NCI-H510A treated with DMSO at 0.1 percent for 48 hours (cell line): ENCODE data around the gene CHIC1.
"Not testable (repeated sequence)": the region's sequence is repeated elsewhere in the genome, so short reads cannot be mapped to it uniquely, and the experiment has no call there.

Experiments used
- DNase-seq: peaks from one replicate; lab custom pipeline; 2025; lab: John Stamatoyannopoulos, UW

The CHIC1 gene

GRCh38 chrX:73562984-73563737 is at the start of gene CHIC1:
Gene CHIC1, plus strand, starts transcription at chrX:73563197. Its CDS starts 88 bp downstream, at chrX:73563285.
- DNase-seq, result peak; percentile 76

- DNase-seq, result not testable (repeated sequence)
Measured at GRCh38 chrX:73522823-73523222, 40.2 kb upstream of the CHIC1 start.

GRCh38 chrX:73524906-73525305 is 38.1 kb upstream of the CHIC1 start:
- no peak for DNase-seq

GRCh38 chrX:73525928-73526690 is 36.9 kb upstream of the CHIC1 start:
- no peak for DNase-seq

DNA sequence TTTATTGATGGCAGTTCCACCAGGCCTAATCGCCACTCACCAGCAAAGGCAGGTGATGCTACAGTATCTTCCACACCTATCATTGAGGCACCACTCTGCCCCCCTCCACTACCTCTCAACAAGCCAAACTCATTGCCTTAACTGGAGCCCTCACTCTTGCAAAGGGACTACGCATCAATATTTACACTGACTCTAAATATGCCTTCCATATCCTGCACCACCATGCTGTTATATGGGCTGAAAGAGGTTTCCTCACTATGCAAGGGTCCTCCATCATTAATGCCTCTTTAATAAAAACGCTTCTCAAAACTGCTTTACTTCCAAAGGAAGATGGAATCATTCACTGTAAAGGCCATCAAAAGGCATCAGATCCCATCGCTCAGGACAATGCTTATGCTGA is 31.3 kb upstream of the CHIC1 start:
- DNase-seq, result not testable (repeated sequence)

- DNase-seq, result no peak
Measured at GRCh38 chrX:73556159-73556558, 6.8 kb upstream of the CHIC1 start.

DNA sequence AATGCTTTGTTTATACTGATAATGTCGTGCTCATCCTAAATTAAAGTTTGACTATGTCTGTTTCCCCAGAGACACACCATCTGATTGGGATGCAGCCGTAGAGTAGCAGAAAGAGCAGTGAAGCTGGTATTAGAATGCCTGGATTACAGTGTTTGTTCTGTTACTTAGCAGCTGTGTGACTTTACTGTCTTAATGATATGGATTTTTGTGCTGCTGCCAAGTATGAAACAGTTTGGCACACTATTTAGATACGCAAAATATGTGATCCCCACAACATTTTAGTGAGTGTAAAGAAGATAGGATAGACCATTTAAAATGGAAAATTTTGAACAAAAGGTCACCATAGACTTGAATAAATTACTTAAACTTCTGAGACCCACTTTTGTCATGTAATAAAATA is 1.2 kb upstream of the CHIC1 start:
- DNase-seq, result no peak

GRCh38 chrX:73562458-73562857 is 539 bp upstream of the CHIC1 start:
- DNase-seq, result no peak

DNA sequence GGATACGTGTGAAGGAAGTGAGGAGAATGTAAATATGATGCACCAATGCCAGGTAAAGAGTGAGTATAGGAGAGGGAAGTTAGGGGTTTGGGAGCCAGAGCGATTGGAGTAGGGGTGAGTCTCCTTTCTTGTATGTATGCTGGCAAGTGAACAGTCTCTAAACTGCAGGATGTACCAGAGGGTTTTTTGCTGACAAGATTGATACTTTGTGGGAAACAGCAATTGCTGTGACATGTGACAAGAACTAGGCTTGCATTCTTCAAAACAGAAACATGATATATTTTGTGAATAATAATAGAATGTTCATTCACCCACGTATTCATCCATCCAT is 706 bp downstream of the CHIC1 start:
- DNase-seq, result peak; percentile 35

DNA sequence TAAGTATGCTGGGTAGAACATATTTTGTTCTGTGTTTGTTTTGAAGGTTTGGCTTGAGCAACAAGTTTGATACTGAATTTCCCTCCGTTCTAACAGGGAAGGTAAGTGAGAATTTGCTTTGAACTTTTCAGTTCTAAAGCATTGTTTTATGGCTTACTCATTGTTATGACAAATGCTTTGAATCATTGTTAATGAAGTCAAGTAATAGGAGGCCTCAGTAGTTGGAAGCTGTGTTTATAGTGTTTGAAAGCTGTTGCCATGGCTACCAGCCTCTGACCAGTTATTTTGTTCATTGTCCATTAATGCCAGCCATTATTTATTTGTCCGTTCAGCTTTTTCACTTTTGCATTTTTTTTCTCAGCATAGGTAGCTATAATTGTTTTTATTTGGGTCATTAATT is 14.4 kb downstream of the CHIC1 start:
- DNase-seq, result no peak

DNA sequence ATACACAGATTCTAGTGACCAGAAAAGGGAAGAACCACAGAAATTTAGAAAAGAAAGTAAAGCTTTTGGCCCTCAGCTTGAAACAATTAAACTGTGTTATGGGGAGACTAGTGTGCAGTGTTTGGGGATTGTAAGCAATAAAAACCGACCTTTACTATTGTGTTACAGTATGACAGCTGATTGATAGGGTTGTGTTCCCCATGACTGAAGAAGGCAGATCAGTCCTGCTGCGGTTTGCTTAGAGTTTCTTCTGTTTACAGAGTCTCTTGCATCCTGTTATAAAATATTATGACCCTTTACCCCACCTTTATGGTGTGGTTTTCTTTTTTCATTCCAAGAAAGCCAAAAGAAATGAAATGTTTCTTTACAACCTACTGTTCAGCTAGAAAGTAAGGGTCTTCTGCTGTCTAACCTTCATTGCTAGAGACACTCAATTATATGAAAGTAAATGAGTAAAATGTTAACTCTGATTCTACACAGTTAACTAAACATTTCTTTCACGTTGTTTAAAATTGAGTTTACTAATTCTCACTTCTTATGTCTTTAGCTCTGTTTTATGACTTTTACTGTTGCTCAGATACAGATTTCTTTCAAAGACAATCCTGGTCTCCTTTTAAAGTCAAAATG is 18.1 kb downstream of the CHIC1 start:
- DNase-seq, result no peak

- DNase-seq, result not testable (repeated sequence)
Measured at GRCh38 chrX:73597758-73598157, 34.8 kb downstream of the CHIC1 start.

DNA sequence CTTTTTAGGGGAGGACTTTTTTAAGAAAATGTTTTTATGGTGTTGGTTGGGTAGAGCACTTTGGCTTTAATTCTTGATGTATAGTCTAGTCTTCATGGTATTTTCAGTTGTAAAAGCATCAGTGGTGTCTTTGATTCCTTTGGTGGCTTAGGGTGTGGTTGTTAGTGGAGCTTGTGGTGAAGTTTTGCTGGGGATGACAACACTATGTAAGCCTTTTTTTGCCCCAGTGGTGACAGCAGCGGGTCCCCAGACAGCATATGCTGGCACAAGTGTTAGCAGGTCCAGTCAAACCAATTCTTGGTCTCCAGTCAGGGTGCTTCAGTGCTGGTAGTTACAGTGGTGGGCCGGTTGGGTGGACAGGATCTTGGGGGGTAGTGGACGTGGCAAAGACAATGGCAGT is 52.0 kb downstream of the CHIC1 start:
- no peak for DNase-seq

DNA sequence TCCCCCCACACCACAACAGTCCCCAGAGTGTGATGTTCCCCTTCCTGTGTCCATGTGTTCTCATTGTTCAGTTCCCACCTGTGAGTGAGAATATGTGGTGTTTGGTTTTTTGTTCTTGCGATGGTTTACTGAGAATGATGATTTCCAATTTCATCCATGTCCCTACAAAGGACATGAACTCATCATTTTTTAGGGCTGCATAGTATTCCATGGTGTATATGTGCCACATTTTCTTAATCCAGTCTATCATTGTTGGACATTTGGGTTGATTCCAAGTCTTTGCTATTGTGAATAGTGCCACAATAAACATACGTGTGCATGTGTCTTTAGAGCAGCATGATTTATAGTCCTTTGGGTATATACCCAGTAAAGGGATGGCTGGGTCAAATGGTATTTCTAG is 78.7 kb downstream of the CHIC1 start:
- not testable (repeated sequence) for DNase-seq

DNA sequence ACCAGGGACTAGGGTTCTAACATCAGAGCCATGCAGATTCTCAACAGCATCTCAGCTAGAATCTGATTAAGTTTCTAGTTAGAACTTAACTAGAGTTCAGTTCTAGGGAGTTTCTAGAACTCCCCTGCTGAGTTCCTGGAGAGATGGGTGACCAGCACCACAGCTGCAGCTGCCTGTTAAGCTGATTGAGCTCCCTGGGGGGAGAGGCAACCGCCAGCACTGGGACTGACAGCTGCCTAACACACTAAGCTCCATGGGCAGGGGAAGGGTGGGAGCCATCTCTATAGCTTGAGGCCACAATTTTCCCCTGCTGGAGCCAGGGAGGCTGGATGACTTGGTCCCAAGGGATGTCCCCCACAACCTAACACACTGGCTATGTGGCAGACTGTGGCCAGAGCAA is 84.2 kb downstream of the CHIC1 start:
- DNase-seq, result no peak

- DNase-seq, result no peak
Measured at GRCh38 chrX:73647632-73648322, 84.8 kb downstream of the CHIC1 start.

GRCh38 chrX:73661322-73661721 is 98.3 kb downstream of the CHIC1 start:
- DNase-seq, result not testable (repeated sequence)

DNA sequence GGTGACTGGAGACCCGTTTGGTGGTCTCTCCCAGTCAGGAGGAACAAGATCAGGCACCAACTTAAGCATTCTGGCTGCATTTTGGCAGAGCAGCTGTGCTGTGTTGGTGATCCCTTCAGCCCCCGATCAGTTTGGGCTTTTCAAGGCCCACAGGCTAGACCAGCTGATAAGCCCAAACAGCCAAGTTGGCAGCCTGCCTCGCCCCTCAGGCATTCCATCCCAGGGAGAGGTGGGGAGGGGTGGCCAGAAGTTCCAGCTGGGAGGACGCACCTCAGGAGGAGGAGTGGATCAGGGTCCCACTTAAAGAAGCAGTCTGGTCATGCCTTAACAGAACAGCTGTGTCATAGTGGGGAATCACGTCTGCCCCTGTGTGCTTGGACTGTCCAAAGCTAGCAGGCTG is 105.8 kb downstream of the CHIC1 start:
- no peak for DNase-seq

GRCh38 chrX:73681408-73681807 is 118.4 kb downstream of the CHIC1 start:
- DNase-seq, result no peak

GRCh38 chrX:73683236-73683859 is 120.4 kb downstream of the CHIC1 start:
- no peak for DNase-seq

GRCh38 chrX:73707014-73707413 is 144.0 kb downstream of the CHIC1 start:
- not testable (repeated sequence) for DNase-seq

DNA sequence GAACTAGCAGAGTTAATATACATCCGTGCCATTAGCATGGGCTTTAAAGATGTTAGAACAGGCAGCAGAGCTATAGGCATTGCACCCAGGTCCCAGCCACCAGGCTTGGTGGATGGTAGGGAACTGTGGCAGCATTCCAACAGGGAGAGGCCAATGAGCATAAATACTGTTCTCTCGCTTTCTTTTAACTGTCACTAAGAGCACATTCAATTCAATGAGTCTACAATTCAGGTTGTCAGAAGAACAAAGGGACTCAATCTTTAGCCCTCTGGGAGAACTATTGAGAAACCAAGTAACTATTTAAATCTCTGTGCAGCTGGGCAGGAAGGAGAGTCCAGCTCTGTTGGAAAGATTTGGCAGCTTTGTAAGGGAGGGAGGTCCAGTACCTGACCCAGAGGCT is 165.6 kb downstream of the CHIC1 start:
- no peak for DNase-seq
